WTC11 (cell line): ENCODE measurements around the gene FAM114A2. TPM values are rescaled to one million over a fixed set of nuclear protein-coding genes. Genes with fewer than 3 reads are reported as not detected.
A peak's percentile ranks its signal among the peaks of the same experiment; 100 is the strongest.

Source experiments
- ATAC-seq: fragments of 200-7000 bp; cut with Tn5 transposase; 2 replicates; pipeline ENCODE4 v1.10.0; 2021; ENCODE audit warnings: mild to moderate bottlenecking, moderate library complexity
- CTCF ChIA-PET: fragments of 300-600 bp; sonication (Branson Sonifier 250); formaldehyde crosslinking; loops from one replicate; lab custom pipeline; 2021; ENCODE audit warnings: antibody characterized with exemption; lab: Charles Lee
- POLR2A ChIA-PET: fragments of 350-600 bp; sonication (Branson Sonifier 250); formaldehyde crosslinking; loops from one replicate; lab custom pipeline; 2021; ENCODE audit warnings: antibody characterized with exemption; lab: Charles Lee
- DNase-seq: peaks from one replicate; pipeline ENCODE4 v3.0.0; 2021; ENCODE audit warnings: low spot score
- H3K27ac Mint-ChIP-seq: 2 replicates; pipeline ENCODE4 v1.8.0; 2021; ENCODE audit warnings: mixed read lengths
- H3K27me3 Mint-ChIP-seq: 2 replicates; pipeline ENCODE4 v1.8.0; 2021; ENCODE audit warnings: low read depth, mild to moderate bottlenecking, moderate library complexity, mixed read lengths
- H3K36me3 Mint-ChIP-seq: 2 replicates; pipeline ENCODE4 v1.8.0; 2021; ENCODE audit warnings: mixed read lengths
- H3K4me1 Mint-ChIP-seq: 2 replicates; pipeline ENCODE4 v1.8.0; 2022; ENCODE audit warnings: mixed read lengths
- H3K4me3 Mint-ChIP-seq: 2 replicates; pipeline ENCODE4 v1.8.0; 2021; ENCODE audit warnings: mild to moderate bottlenecking, moderate library complexity, mixed read lengths
- H3K9me3 Mint-ChIP-seq: 2 replicates; pipeline ENCODE4 v1.8.0; 2021; ENCODE audit warnings: mixed read lengths
- AR ChIP-seq: fragments of 250-450 bp; sonication (Bioruptor Pico); IDR thresholded peaks from 2 replicates; pipeline ENCODE4 v1.9.0; 2021; ENCODE audit warnings: mild to moderate bottlenecking
- ATF2 ChIP-seq: sonication (generic); formaldehyde crosslinking; IDR thresholded peaks from 2 replicates; pipeline ENCODE4 v1.8.1; 2022; ENCODE audit warnings: low read depth, missing genetic modification reagents, borderline replicate concordance
- ATF3 ChIP-seq: sonication (generic); formaldehyde crosslinking; conservative IDR thresholded peaks from 2 replicates; pipeline ENCODE4 v1.8.1; 2022; ENCODE audit warnings: mild to moderate bottlenecking, missing genetic modification reagents
- ELF4 ChIP-seq: sonication (generic); formaldehyde crosslinking; IDR thresholded peaks from 2 replicates; pipeline ENCODE4 v1.8.1; 2022; ENCODE audit warnings: low read depth, mild to moderate bottlenecking, moderate library complexity, missing genetic modification reagents
- ERG ChIP-seq: fragments of 250-450 bp; sonication (Bioruptor Pico); IDR thresholded peaks from 2 replicates; pipeline ENCODE4 v1.8.0; 2021; ENCODE audit warnings: mild to moderate bottlenecking
- ESRRA ChIP-seq: sonication (generic); formaldehyde crosslinking; IDR thresholded peaks from 2 replicates; pipeline ENCODE4 v1.8.1; 2022; ENCODE audit warnings: mild to moderate bottlenecking, missing genetic modification reagents, borderline replicate concordance
- FOXP4 ChIP-seq: sonication (generic); formaldehyde crosslinking; IDR thresholded peaks from 2 replicates; pipeline ENCODE4 v1.8.0; 2022; ENCODE audit warnings: mild to moderate bottlenecking, missing genetic modification reagents
- HMGA2 ChIP-seq: fragments of 250-450 bp; sonication (Bioruptor Pico); IDR thresholded peaks from 2 replicates; pipeline ENCODE4 v1.4.0; 2021; ENCODE audit warnings: mild to moderate bottlenecking, moderate library complexity
- JAZF1 ChIP-seq: fragments of 250-450 bp; sonication (Bioruptor Pico); IDR thresholded peaks from 2 replicates; pipeline ENCODE4 v1.9.0; 2021; ENCODE audit warnings: moderate library complexity, mild to moderate bottlenecking, inconsistent platforms
- MAX ChIP-seq: sonication (generic); formaldehyde crosslinking; IDR thresholded peaks from 2 replicates; pipeline ENCODE4 v1.8.0; 2022; ENCODE audit warnings: mild to moderate bottlenecking, missing genetic modification reagents
- NR1H2 ChIP-seq: sonication (generic); formaldehyde crosslinking; IDR thresholded peaks from 2 replicates; pipeline ENCODE4 v1.9.0; 2021; ENCODE audit warnings: mild to moderate bottlenecking, moderate library complexity, missing genetic modification reagents
- OVOL2 ChIP-seq: fragments of 250-450 bp; sonication (Bioruptor Pico); IDR thresholded peaks from 2 replicates; pipeline ENCODE4 v1.9.0; 2021; ENCODE audit warnings: mild to moderate bottlenecking, borderline replicate concordance
- RELA ChIP-seq: sonication (generic); formaldehyde crosslinking; IDR thresholded peaks from 2 replicates; pipeline ENCODE4 v1.8.1; 2022; ENCODE audit warnings: missing genetic modification reagents, mild to moderate bottlenecking, borderline replicate concordance
- RORB ChIP-seq: fragments of 250-450 bp; sonication (Bioruptor Pico); IDR thresholded peaks from 2 replicates; pipeline ENCODE4 v1.9.0; 2021; ENCODE audit warnings: mild to moderate bottlenecking
- SMAD3 ChIP-seq: sonication (generic); formaldehyde crosslinking; IDR thresholded peaks from 2 replicates; pipeline ENCODE4 v1.8.0; 2022; ENCODE audit warnings: missing genetic modification reagents, mild to moderate bottlenecking, borderline replicate concordance
- SMAD4 ChIP-seq: sonication (generic); formaldehyde crosslinking; IDR thresholded peaks from 2 replicates; pipeline ENCODE4 v1.8.0; 2022; ENCODE audit warnings: mild to moderate bottlenecking, missing genetic modification reagents
- TCF7 ChIP-seq: sonication (generic); formaldehyde crosslinking; IDR thresholded peaks from 2 replicates; pipeline ENCODE4 v1.8.0; 2022; ENCODE audit warnings: mild to moderate bottlenecking, low read depth, missing genetic modification reagents, moderate library complexity
- ZMAT4 ChIP-seq: fragments of 250-450 bp; sonication (Bioruptor Pico); IDR thresholded peaks from 2 replicates; pipeline ENCODE4 v1.9.0; 2021; ENCODE audit warnings: mild to moderate bottlenecking
- ZNF263 ChIP-seq: sonication (generic); formaldehyde crosslinking; IDR thresholded peaks from 2 replicates; pipeline ENCODE4 v1.8.1; 2022; ENCODE audit warnings: low read depth, mild to moderate bottlenecking, moderate library complexity, missing genetic modification reagents
- ZNF423 ChIP-seq: fragments of 250-450 bp; sonication (Bioruptor Pico); IDR thresholded peaks from 2 replicates; pipeline ENCODE4 v2.1.2; 2022; ENCODE audit warnings: mild to moderate bottlenecking, moderate library complexity
- ZNF425 ChIP-seq: fragments of 250-450 bp; sonication (Bioruptor Pico); conservative IDR thresholded peaks from 2 replicates; pipeline ENCODE4 v1.9.0; 2021; ENCODE audit warnings: mild to moderate bottlenecking
- total RNA-seq: library from RNA; stranded (reverse); gene quantifications from 3 replicates; pipeline ENCODE4 v1.2.3, GENCODE V29; 2021

The FAM114A2 gene
- total RNA-seq, 1 experiment from 2014 or later = 10.1 TPM

GRCh38 chr5:154002093-154002492 lies 36.6 kb downstream of the FAM114A2 start:
- DNase-seq = no peak
- POLR2A ChIA-PET = no interaction called here
- Mint-ChIP-seq H3K4me3 (no peak overlapping the region), H3K36me3 (peaks cover 3% of the 10 kb centered on the region; the same call in 1 of the 2 replicates), H3K9me3 (peaks cover 3% of the 10 kb centered on the region), H3K27ac (peak overlapping the region; percentile 52; the same call in 1 of the 2 replicates), H3K27me3 (no peaks in the 10 kb centered on the region; the same call in 1 of the 2 replicates)
- no peak for TF ChIP-seq MAX (CRISPR knock-in tag)
- TF ChIP-seq SMAD3 = no peak
- no peak for TF ChIP-seq ZNF263 (CRISPR knock-in tag)
- no peak for TF ChIP-seq ATF2 (CRISPR knock-in tag)
- TF ChIP-seq ZMAT4 = no peak
- TF ChIP-seq ATF3 (CRISPR knock-in tag) = no peak
- TF ChIP-seq ESRRA (CRISPR knock-in tag) = no peak
- TF ChIP-seq FOXP4 (CRISPR knock-in tag) = no peak
- TF ChIP-seq TCF7 (CRISPR knock-in tag) = no peak
- TF ChIP-seq, all 79 proteins: peak for 0
- CTCF ChIA-PET = interaction anchor here (1.7 kb wide), 1 partner anchor 155 kb away, joined by 4 read pairs; no protein-coding TSS in a partner anchor
- ATAC-seq = no peak
- H3K4me1 Mint-ChIP-seq = peaks cover 7% of the 10 kb centered on the region

GRCh38 chr5:154000703-154001102 lies 38.0 kb downstream of the FAM114A2 start:
- Mint-ChIP-seq H3K9me3 (peaks cover 3% of the 10 kb centered on the region), H3K36me3 (peaks cover 3% of the 10 kb centered on the region; the same call in 1 of the 2 replicates), H3K4me1 (peaks cover 7% of the 10 kb centered on the region), H3K27ac (no peak overlapping the region), H3K27me3 (no peaks in the 10 kb centered on the region; the same call in 1 of the 2 replicates), H3K4me3 (no peak overlapping the region)
- CTCF ChIA-PET = no interaction called here
- POLR2A ChIA-PET = no interaction called here
- no peak for TF ChIP-seq SMAD4 (CRISPR knock-in tag)
- no peak for TF ChIP-seq RORB (CRISPR knock-in tag)
- TF ChIP-seq ATF2 (CRISPR knock-in tag) = no peak
- TF ChIP-seq ZNF423 (CRISPR knock-in tag) = no peak
- no peak for TF ChIP-seq RELA
- no peak for TF ChIP-seq HMGA2
- no peak for TF ChIP-seq AR (CRISPR knock-in tag)
- TF ChIP-seq ZNF425 = no peak
- TF ChIP-seq ELF4 (CRISPR knock-in tag) = no peak
- no peak for TF ChIP-seq JAZF1 (CRISPR knock-in tag)
- TF ChIP-seq OVOL2 = no peak
- no peak for TF ChIP-seq NR1H2
- TF ChIP-seq ERG (CRISPR knock-in tag) = no peak
- ATAC-seq (no peak), DNase-seq (no peak)
